COLO668 (cell line): ENCODE data around the gene LTBP1.

Source experiments
- DNase-seq: peaks from one replicate; lab custom pipeline; 2025; ENCODE audit not compliant: unreplicated experiment; lab: John Stamatoyannopoulos, UW

The LTBP1 gene

GRCh38 chr2:33442528-33443079, 495.9 kb downstream of the LTBP1 start:
- DNase-seq: no peak

GRCh38 chr2:33443274-33443829, 496.6 kb downstream of the LTBP1 start:
- DNase-seq: no peak

- no peak for DNase-seq
Observed at GRCh38 chr2:33444967-33445366, 498.2 kb downstream of the LTBP1 start.

- DNase-seq: no peak
Observed at GRCh38 chr2:33448220-33448899, 501.6 kb downstream of the LTBP1 start.
